Large intestine (tissue), 3 donors: Measurements from ENCODE around the gene B3GALT5. TPM values are rescaled to one million over a fixed set of nuclear protein-coding genes. Genes with fewer than 3 reads are reported as not detected.
"Not testable (repeated sequence)": the region's sequence is repeated elsewhere in the genome, so short reads cannot be mapped to it uniquely, and the experiment has no call there.

ENCODE experiments used
- DNase-seq, 2 donors: peaks; one replicate each; pipeline versions ENCODE4 v3.0.0 to v3.0.0-alpha.2; 2013
- H3K27ac ChIP-seq: one replicate; pipeline ENCODE4 v1.5.1; 2013; ENCODE audit warnings: low read length
- H3K27me3 ChIP-seq: 2 replicates; pipeline ENCODE4 v1.6.1; 2013; ENCODE audit warnings: low read length; ENCODE audit not compliant: control insufficient read depth, insufficient read depth
- H3K36me3 ChIP-seq: 2 replicates; pipeline ENCODE4 v1.6.1; 2013; ENCODE audit warnings: low read length; ENCODE audit not compliant: control insufficient read depth, insufficient read depth
- H3K4me1 ChIP-seq: one replicate; pipeline ENCODE4 v1.6.1; 2013; ENCODE audit warnings: low read length; ENCODE audit not compliant: control insufficient read depth, insufficient read depth
- H3K4me3 ChIP-seq: one replicate; pipeline ENCODE4 v1.5.1; 2013; ENCODE audit warnings: low read length
- H3K9me3 ChIP-seq: one replicate; pipeline ENCODE4 v1.6.1; 2013; ENCODE audit warnings: mild to moderate bottlenecking, low read depth, low read length, moderate library complexity; ENCODE audit not compliant: control insufficient read depth
- WGBS: methylation state at CpG from one replicate; pipeline ENCODE4 v1.1.5; 2013; ENCODE audit warnings: low lambda C conversion rate; ENCODE audit not compliant: insufficient coverage; 5-methylcytosine and 5-hydroxymethylcytosine counted together
- polyA plus RNA-seq: library from polyadenylated mRNA; unstranded; fragments of 120-200 nt; gene quantifications from one replicate; pipeline ENCODE4 v1.2.1, GENCODE V29; 2013

The B3GALT5 gene
- polyA plus RNA-seq, 1 donor, result 9.9 TPM

DNA sequence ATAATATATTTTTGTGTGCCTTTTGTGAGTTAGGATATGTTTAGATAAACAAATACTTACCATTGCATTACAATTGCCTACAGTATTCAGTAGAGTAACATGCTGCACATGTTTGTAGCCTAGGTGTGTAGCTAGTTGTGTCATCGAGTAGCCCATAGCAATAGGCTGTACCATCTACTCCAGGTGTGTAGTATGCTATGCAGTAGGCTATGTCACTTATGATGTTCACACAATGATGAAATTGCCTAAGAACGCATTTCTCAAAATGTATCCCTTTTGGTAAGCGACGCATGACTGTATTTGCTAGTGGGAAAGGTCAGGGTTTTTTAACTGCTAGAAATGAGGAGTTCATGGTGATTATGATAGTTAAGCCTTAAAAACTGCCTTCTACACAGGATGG lies 30.0 kb upstream of the B3GALT5 start:
- H3K4me3 ChIP-seq, result no peak overlapping the region
- no peak for DNase-seq
- H3K4me1 ChIP-seq, result peaks cover 4% of the 10 kb centered on the region
- no peaks in the 10 kb centered on the region for H3K27me3 ChIP-seq
- H3K36me3 ChIP-seq, result no peaks in the 10 kb centered on the region
- H3K9me3 ChIP-seq, result no peaks in the 10 kb centered on the region
- H3K27ac ChIP-seq, result no peak overlapping the region
- 100% methylated on average over 2 of the region's 4 CpGs for WGBS

DNA sequence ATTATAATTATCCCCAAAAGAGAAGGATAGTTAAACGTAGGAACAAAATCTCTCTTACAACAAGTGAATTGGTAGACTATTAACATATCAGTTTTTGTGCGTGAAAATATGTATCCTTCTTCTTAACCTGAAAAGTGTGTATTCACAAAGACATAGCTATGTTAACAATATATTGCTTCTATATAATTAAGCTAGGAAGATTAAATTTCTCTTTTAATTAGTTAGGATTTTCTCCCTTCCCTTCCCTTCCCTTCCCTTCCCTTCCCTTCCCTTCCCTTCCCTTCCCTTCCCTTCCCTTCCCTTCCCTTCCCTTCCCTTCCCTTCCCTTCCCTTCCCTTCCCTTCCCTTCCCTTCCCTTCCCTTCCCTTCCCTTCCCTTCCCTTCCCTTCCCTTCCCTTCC lies 29.2 kb upstream of the B3GALT5 start:
- WGBS, result no CpG with 5 or more reads among the region's 2 CpGs
- H3K27ac ChIP-seq, H3K4me3 ChIP-seq, H3K9me3 ChIP-seq, H3K27me3 ChIP-seq, DNase-seq, H3K36me3 ChIP-seq, H3K4me1 ChIP-seq: not testable (repeated sequence)

DNA sequence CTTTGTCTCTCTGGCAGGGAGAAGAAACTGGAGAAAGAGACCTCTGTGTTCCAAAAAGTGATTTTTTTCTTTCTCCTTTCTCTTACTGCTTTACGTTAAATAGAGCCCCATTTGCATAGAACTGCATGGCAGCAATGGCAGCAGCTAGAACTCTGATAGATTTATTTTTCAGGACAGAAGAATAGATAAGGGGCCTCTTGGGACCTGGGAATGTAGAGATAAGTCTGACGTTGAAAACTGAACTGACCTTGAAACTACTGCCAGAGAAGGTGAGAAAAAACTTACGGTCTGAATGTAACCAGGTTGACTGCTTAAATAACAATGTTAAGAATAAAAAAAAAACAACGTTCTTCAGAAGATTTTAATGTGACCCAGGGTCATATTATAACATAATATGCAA lies 25.4 kb upstream of the B3GALT5 start:
- H3K4me1 ChIP-seq, result no peaks in the 10 kb centered on the region
- 78% methylated on average over 3 of the region's 4 CpGs for WGBS
- no peaks in the 10 kb centered on the region for H3K9me3 ChIP-seq
- H3K27ac ChIP-seq, result no peak overlapping the region
- H3K27me3 ChIP-seq, result no peaks in the 10 kb centered on the region
- no peak overlapping the region for H3K4me3 ChIP-seq
- no peak for DNase-seq
- no peaks in the 10 kb centered on the region for H3K36me3 ChIP-seq

DNA sequence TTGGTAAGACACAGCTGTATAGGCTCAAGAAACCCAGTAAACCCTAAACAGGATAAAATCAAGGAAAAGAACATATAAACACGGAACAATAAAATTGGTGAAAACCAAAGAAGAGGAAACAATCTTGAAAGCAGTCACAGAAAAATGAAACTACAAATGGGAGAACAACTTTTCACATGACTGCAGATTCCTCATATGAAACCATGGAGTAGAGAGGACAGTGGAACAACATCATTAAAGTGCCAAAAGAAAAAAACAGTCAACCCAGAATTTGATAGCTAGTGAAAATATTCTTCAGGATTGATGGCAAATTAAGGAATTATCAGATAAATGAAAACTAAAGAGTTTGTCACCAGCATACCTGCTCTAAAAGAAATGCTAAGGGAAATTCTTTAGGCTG lies 23.9 kb upstream of the B3GALT5 start:
- Histone ChIP-seq H3K36me3 (no peaks in the 10 kb centered on the region), H3K9me3 (no peaks in the 10 kb centered on the region), H3K4me3 (no peak overlapping the region), H3K4me1 (no peaks in the 10 kb centered on the region), H3K27me3 (no peaks in the 10 kb centered on the region), H3K27ac (no peak overlapping the region)
- WGBS, result 92% methylated on average over 1 of the region's 1 CpG
- no peak for DNase-seq

DNA sequence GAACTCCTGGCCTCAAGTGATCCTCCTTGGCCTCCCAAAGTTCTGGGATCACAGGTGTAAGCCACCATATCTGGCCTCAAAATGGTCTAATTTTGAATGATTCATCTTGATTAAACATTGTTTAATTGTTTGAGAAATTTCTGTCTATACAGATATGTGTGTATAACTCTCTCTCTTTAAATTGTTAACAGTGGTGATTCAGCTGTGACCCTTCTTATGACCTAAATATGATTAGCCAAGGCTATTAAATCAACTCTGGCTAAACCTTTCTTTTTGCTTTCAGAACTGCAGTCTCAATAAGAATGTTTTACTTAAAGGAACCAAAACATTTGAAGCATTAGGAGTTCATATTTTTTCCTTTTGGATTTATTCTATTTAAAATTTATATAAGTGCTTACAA lies 19.2 kb upstream of the B3GALT5 start:
- no peak for DNase-seq
- H3K4me1 ChIP-seq, result no peaks in the 10 kb centered on the region
- H3K27ac ChIP-seq, result no peak overlapping the region

DNA sequence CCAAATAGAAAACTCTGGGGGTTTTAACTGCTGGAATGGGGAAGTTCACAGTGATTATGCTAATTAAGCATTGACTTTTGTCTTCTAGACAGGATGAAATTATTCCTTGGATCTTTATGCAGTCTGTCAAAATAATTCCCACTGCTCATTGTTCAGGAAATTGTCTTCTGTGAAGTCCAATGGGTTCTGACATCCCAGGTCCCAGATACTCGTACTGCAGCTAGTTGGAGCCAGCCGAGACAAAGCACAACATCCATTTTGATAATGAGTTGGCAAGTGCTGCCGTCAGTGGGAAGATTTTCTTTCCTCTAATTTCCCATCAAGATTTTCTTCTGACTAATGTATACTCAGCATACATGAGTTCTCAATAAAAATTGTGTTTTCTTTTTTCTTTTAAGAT lies 17.3 kb upstream of the B3GALT5 start:
- WGBS, result no CpG with 5 or more reads among the region's 3 CpGs
- no peak for DNase-seq
- H3K4me1 ChIP-seq, result no peaks in the 10 kb centered on the region

More for the DNA sequence above, 19.2 kb upstream of the B3GALT5 start:
- Histone ChIP-seq H3K36me3 (no peaks in the 10 kb centered on the region), H3K27me3 (no peaks in the 10 kb centered on the region), H3K4me3 (no peak overlapping the region), H3K9me3 (peaks cover 3% of the 10 kb centered on the region)

DNA sequence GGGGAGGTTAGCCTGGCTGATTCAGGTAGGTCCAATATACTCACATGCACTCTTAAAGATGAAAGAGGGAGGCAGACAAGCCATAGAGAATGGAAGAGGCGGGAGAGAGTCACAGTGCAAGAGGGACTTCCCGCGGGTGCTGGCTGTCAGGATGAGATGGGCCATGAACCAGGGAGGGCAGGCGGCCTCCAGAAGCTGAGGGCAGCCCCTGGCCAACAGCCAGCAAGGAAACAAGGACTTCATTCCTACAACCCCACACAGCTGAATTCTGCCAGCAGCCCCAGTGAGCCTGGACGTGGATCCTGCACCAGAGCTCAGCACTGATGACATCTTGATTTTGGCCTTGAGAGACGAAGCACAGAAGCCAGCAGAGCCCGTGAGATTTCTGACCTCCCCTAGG lies 15.1 kb upstream of the B3GALT5 start:
- Histone ChIP-seq H3K36me3 (no peaks in the 10 kb centered on the region), H3K4me1 (no peaks in the 10 kb centered on the region), H3K27me3 (no peaks in the 10 kb centered on the region), H3K9me3 (peaks cover 3% of the 10 kb centered on the region), H3K27ac (no peak overlapping the region), H3K4me3 (no peak overlapping the region)
- DNase-seq, result no peak
- no CpG with 5 or more reads among the region's 7 CpGs for WGBS

More for the DNA sequence above, 17.3 kb upstream of the B3GALT5 start:
- Histone ChIP-seq H3K27ac (no peak overlapping the region), H3K4me3 (no peak overlapping the region), H3K9me3 (peaks cover 3% of the 10 kb centered on the region), H3K27me3 (no peaks in the 10 kb centered on the region), H3K36me3 (no peaks in the 10 kb centered on the region)

DNA sequence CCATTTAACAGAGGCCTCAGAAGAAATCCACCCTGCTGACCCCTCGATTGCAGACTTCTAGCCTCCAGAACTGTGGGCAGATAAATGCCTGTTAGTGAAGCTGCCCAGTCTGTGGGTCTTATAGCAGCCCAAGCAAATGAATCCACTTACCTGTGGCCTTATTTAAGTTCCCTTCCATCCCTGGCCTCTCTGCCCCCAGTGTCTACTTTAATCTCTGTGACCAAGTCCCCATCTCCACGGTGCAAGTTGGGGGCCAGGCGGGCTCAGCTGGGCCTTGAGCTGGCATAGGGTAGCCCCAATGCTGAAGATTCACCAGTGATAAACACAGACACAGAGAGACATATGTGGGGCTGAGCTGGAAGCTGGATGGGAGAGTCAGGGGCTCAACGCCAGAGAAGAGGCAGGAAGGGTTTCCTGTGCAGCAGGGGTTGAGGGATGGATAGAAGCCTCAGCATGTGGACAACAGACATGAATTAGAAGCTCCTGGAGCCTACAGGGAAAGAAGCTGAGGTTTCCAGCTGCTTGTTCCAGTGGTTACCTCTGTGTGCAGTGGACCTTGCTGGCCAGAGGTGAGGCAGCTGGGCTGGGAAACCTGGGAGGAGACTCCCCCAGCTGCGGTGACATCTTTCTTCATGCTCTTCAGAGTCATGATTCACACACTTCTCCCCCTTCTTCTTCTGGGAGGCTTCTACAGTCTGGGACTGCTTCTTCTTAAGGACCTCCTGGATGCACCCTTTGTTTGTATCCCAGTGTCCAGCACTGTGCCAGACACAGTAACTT lies 13.4 kb upstream of the B3GALT5 start:
- H3K36me3 ChIP-seq, result no peaks in the 10 kb centered on the region
- no peaks in the 10 kb centered on the region for H3K27me3 ChIP-seq
- DNase-seq, result no peak
- WGBS, result no CpG with 5 or more reads among the region's 5 CpGs
- H3K4me1 ChIP-seq, result no peaks in the 10 kb centered on the region
- no peak overlapping the region for H3K4me3 ChIP-seq
- H3K27ac ChIP-seq, result no peak overlapping the region
- peaks cover 3% of the 10 kb centered on the region for H3K9me3 ChIP-seq

DNA sequence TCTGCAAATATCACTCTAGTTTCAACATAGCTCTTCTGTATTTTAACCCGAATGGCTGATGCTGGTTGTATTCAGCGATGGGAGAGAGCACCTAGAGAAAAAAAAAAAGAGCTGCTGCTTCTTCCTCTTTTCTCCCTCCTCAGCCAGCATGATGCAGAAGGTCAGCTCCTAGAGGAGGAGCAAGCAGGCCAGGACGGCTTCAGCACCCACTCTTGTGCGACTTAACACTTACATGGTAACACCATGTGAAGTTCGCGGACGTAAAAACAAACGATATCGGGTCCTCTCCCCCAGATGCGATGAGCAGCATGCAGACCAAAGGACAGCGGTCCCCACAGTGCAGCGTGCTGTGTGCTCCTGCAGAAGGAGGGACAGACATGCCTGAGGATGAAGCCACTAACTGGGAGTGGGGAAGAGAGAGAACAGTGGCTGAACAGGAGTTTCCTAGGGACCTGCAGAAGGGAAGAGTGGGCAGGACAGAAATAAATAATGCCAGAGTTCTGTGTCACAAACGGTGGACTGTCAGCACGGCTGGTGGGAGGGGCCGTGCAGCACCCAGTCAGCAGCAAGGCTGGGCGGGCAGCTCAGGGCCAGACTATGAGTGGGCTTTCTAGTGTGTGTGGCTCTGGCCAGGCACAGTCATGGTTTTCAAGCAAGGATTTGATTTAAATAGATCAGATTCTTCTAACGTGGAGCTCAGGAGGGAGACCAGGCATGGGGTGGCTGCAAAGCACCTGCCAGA lies 11.4 kb upstream of the B3GALT5 start:
- 100% methylated on average over 1 of the region's 17 CpGs for WGBS
- Histone ChIP-seq H3K9me3 (no peaks in the 10 kb centered on the region), H3K27ac (no peak overlapping the region), H3K27me3 (no peaks in the 10 kb centered on the region), H3K36me3 (no peaks in the 10 kb centered on the region), H3K4me3 (no peak overlapping the region), H3K4me1 (no peaks in the 10 kb centered on the region)
- DNase-seq, result no peak

DNA sequence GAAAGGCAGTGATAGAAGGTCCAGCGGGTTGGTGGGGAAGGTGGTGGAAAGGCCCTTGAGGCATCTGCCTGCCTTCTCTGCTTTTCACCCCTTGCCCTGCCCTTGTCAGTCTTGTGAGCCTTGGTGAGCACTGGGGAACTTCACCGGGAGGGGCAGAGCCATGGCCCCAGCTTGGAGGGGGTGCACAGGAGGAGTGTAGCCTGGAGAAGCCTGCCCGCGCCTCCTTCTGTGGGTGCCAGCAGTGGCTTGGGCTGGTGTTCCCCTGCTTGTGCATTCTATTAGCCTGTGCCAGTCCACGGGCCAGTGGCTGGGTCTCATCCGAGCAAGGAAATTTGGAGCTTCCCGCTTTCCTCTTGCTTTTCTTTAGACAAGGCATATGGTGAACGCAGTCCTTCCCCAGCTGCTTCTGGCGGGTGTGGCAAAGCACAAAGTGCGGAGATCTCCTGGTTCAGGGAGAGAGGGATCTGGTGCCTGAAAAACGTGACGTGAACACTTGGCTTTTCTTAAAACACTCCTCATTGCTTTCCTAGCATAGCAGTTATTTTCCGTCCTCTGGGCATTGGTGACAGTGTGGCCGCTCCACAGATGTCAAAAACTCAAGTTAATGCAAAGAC lies 10.6 kb upstream of the B3GALT5 start:
- Histone ChIP-seq H3K9me3 (no peaks in the 10 kb centered on the region), H3K4me1 (no peaks in the 10 kb centered on the region), H3K36me3 (no peaks in the 10 kb centered on the region), H3K4me3 (no peak overlapping the region), H3K27ac (no peak overlapping the region), H3K27me3 (no peaks in the 10 kb centered on the region)
- 70% methylated on average over 2 of the region's 14 CpGs for WGBS
- DNase-seq, result peak in 1 of 2 donors; percentile 43
